ENCODE results near the gene RPS19BP1.

The RPS19BP1 gene

GRCh38 chr22:39560127-39560526 lies 27.6 kb upstream of the RPS19BP1 start:
- peaks cover 10% of the 10 kb centered on the region; the same call in 1 of the 2 replicates for H3K4me1 ChIP-seq
- no peaks in the 10 kb centered on the region for H3K9me3 ChIP-seq
- H4K20me1 ChIP-seq, result peaks cover 25% of the 10 kb centered on the region; the same call in 1 of the 2 replicates
- no peak overlapping the region for H3K4me2 ChIP-seq
- no peak for TF ChIP-seq Cebpa-rat (IDR thresholded peaks at IDR 0.05)
- H3K36me3 ChIP-seq, result no peaks in the 10 kb centered on the region
- no peak overlapping the region for H3K4me3 ChIP-seq
- no peak overlapping the region for H3K9ac ChIP-seq
- H3K27ac ChIP-seq, result no peak overlapping the region
- H3K27me3 ChIP-seq, result peaks cover 60% of the 10 kb centered on the region

GRCh38 chr22:39559456-39560105 lies 27.0 kb upstream of the RPS19BP1 start:
- H3K9me3 ChIP-seq, result no peaks in the 10 kb centered on the region
- H3K9ac ChIP-seq, result no peak overlapping the region
- H3K4me1 ChIP-seq, result peaks cover 10% of the 10 kb centered on the region; the same call in 1 of the 2 replicates
- peaks cover 25% of the 10 kb centered on the region; the same call in 1 of the 2 replicates for H4K20me1 ChIP-seq
- peak overlapping the region; percentile 19 for H3K4me2 ChIP-seq
- H3K36me3 ChIP-seq, result no peaks in the 10 kb centered on the region
- peaks cover 64% of the 10 kb centered on the region for H3K27me3 ChIP-seq
- no peak for TF ChIP-seq Cebpa-rat (IDR thresholded peaks at IDR 0.05)
- no peak overlapping the region for H3K4me3 ChIP-seq
- H3K27ac ChIP-seq, result no peak overlapping the region

DNA sequence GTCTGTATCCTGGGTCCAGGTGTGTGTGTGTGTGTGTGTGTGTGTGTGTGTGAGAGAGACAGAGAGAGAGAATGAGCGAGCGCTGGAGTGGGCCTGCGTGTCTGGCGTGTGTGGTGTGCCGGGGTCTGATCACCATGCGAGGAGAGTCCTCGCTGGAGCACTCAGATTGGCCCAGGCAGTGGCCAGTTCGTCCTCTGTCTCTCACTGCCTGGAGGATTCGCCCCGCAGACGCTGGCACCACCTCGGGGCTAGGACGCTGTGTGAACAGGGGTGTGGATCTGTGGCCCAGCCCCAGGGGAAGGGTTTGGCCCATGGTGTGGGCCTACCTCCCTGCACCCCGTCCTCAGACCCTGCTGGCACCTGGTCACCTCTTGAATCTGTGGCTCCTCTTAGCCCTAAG lies 26.4 kb upstream of the RPS19BP1 start:
- Histone ChIP-seq H3K4me2 (no peak overlapping the region), H3K27ac (no peak overlapping the region), H4K20me1 (peaks cover 25% of the 10 kb centered on the region; the same call in 1 of the 2 replicates), H3K36me3 (no peaks in the 10 kb centered on the region), H3K27me3 (peaks cover 70% of the 10 kb centered on the region), H3K4me1 (peaks cover 10% of the 10 kb centered on the region; the same call in 1 of the 2 replicates), H3K4me3 (no peak overlapping the region), H3K9ac (no peak overlapping the region), H3K9me3 (no peaks in the 10 kb centered on the region)
- TF ChIP-seq Cebpa-rat (IDR thresholded peaks at IDR 0.05), result no peak

- Histone ChIP-seq H4K20me1 (peaks cover 25% of the 10 kb centered on the region; the same call in 1 of the 2 replicates), H3K4me1 (peaks cover 5% of the 10 kb centered on the region; the same call in 1 of the 2 replicates), H3K27ac (no peak overlapping the region), H3K27me3 (peaks cover 71% of the 10 kb centered on the region), H3K36me3 (no peaks in the 10 kb centered on the region), H3K4me2 (no peak overlapping the region), H3K4me3 (no peak overlapping the region), H3K9me3 (no peaks in the 10 kb centered on the region), H3K9ac (no peak overlapping the region)
- TF ChIP-seq Cebpa-rat (IDR thresholded peaks at IDR 0.05), result no peak
Measured at GRCh38 chr22:39558254-39558727, 25.7 kb upstream of the RPS19BP1 start.

DNA sequence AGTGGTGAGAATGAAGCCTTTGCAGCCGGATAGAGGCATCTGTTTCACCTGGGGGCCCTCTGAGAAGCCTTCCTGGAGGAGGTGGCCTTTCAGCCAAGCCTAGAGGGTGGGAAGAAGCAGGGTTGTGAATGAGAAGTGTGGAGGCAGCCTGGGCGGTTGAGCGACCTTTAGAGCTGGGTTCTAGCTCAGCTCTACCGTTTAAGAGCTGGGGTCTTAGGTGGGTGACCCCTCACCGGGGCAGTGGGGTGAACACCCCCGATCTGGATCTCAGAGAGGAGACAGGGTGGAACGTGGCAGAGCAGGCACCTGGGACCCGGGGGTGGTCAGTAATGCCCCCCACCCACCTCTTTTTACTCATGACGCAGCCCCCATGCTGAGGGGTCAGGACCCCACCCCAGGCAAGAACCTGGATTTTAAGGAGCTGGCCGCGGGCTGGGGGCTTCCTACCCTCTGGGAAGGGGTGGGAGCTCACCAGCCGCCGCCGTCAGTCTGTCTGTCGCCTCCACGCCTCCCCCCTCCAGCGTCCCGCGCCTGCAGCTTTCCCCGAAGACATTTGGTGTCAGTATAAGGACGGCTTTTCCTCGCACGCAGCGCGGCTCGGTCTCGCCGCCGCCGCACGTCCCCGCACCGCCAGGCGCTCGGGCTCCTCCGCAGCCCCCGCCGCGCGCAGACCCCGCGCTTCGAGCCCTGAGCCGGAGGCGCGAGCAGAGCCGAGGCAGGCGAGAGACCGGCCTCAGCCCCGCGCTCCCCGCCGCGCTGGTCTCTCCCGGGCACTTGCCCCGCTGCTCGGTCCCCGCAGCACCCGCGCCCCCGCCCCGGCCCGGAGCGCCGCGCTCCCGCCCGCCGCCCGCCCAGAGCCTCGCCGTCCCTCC lies 24.7 kb upstream of the RPS19BP1 start:
- Histone ChIP-seq H3K9ac (no peak overlapping the region), H3K36me3 (no peaks in the 10 kb centered on the region), H3K4me2 (peak overlapping the region; percentile 71), H3K9me3 (no peaks in the 10 kb centered on the region), H3K27me3 (peaks cover 71% of the 10 kb centered on the region), H3K4me1 (peaks cover 7% of the 10 kb centered on the region; the same call in 1 of the 2 replicates), H3K4me3 (peak overlapping the region; percentile 54), H4K20me1 (peaks cover 25% of the 10 kb centered on the region; the same call in 1 of the 2 replicates), H3K27ac (no peak overlapping the region)
- TF ChIP-seq Cebpa-rat (IDR thresholded peaks at IDR 0.05), result no peak

DNA sequence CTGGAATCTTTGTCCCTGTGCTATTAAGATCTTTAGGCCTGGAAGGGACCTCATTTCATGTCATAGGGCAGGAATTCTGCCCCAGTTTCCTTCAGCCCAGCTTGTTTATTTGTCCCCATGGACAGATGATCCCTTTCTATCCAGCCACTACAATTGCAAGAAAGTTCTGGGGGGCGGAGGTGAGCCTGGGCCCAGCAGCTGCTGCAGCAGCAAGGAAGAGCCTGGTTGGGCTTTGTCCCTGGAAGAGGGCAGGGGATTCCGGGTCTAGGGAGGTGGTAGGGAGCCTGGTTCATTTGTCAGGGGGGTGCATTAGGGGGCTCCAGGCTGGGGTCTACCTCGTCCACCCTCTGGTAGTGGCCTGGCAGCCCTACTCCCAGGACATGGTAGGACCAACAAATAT lies 21.6 kb upstream of the RPS19BP1 start:
- Histone ChIP-seq H3K9ac (no peak overlapping the region), H3K4me3 (no peak overlapping the region), H3K4me1 (peaks cover 11% of the 10 kb centered on the region), H3K27me3 (peaks cover 49% of the 10 kb centered on the region), H3K36me3 (no peaks in the 10 kb centered on the region), H3K9me3 (no peaks in the 10 kb centered on the region), H3K4me2 (no peak overlapping the region), H3K27ac (no peak overlapping the region), H4K20me1 (peaks cover 21% of the 10 kb centered on the region; the same call in 1 of the 2 replicates)
- no peak for TF ChIP-seq Cebpa-rat (IDR thresholded peaks at IDR 0.05)

DNA sequence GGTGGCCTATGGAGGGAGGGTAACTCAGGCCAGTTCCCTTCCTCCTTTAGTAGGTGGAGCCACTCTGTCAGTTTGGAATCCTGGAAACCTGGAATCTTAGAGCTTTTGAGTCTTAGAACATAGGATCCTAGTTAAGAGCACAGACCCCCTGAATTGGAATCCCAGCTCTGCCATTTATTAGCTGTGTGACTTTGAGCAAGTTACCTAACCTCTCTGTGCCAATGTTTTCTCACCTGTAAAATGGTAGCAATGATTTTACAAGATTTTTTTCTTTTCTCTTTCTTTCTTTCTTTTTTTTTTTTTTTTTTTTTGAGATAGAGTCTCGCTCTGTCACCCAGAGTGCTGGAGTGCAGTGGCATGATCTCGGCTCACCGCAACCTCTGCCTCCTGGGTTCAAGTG lies 20.9 kb upstream of the RPS19BP1 start:
- Histone ChIP-seq H3K4me2 (no peak overlapping the region), H3K27me3 (peaks cover 42% of the 10 kb centered on the region), H3K4me1 (peaks cover 15% of the 10 kb centered on the region), H3K9ac (no peak overlapping the region), H4K20me1 (peaks cover 15% of the 10 kb centered on the region; the same call in 1 of the 2 replicates), H3K27ac (no peak overlapping the region), H3K9me3 (no peaks in the 10 kb centered on the region), H3K4me3 (no peak overlapping the region), H3K36me3 (no peaks in the 10 kb centered on the region)
- TF ChIP-seq Cebpa-rat (IDR thresholded peaks at IDR 0.05), result no peak

DNA sequence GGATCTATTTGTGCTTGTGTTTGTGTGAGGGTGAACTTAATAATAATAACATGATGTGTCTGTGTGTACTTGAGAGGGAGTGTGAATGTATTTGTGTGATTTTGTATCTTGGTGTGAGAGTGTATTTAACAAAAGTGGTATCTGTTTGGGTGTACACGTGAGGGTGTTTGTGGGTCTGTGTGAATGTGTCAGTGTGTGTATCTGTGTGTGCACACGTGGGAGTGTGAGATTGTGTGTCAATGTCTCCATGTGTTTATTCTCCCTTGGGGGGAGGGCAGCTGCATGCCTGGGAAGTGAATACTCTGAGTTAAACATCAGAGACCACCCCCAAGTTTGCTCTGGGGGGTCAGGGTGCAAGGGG lies 15.0 kb upstream of the RPS19BP1 start:
- no peak for TF ChIP-seq Cebpa-rat (IDR thresholded peaks at IDR 0.05)
- Histone ChIP-seq H3K4me2 (peak overlapping the region; percentile 71), H3K9me3 (no peaks in the 10 kb centered on the region), H3K4me3 (no peak overlapping the region), H3K9ac (no peak overlapping the region), H3K27me3 (no peaks in the 10 kb centered on the region), H3K27ac (no peak overlapping the region), H3K4me1 (peaks cover 66% of the 10 kb centered on the region), H3K36me3 (no peaks in the 10 kb centered on the region), H4K20me1 (peaks cover 14% of the 10 kb centered on the region)

DNA sequence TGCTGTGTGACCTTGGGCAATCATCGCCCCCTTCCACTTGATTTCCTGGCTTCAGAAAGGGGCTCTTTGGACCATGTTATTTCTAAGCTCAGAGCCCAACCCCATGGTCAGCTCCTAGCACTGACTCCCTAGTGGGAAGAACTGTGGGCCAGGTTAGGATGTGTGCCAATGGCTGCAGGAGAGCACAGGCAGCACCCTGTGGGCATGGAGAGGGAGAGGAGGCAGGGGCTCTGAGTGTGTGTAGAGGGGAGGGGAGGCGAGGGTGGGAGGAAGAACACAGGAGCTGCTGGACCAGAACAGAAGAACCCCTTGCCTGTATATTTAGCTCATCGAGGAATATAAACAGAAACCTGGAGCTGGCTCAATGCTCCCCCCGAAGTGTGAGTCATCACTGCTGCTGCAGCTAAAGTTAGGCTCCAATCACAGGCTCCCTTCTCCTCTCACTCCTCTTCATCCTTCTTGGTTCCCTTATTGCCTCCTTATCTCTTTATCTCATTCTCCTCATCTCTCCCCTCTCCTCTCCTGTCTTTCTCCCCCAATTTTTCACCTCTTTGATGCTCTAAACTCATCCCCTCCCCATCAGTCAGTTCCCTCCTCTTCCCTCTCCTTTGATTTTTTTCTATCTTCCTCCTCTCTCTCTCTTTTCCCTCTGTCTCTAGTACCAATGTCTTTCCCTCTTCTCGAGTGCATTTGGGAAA lies 14.5 kb upstream of the RPS19BP1 start:
- no peak for TF ChIP-seq Cebpa-rat (IDR thresholded peaks at IDR 0.05)
- H3K4me2 ChIP-seq, result peak overlapping the region; percentile 71
- H4K20me1 ChIP-seq, result peaks cover 14% of the 10 kb centered on the region
- no peaks in the 10 kb centered on the region for H3K9me3 ChIP-seq
- H3K36me3 ChIP-seq, result no peaks in the 10 kb centered on the region
- H3K4me3 ChIP-seq, result no peak overlapping the region
- H3K27me3 ChIP-seq, result no peaks in the 10 kb centered on the region
- H3K4me1 ChIP-seq, result peaks cover 67% of the 10 kb centered on the region
- H3K9ac ChIP-seq, result no peak overlapping the region
- no peak overlapping the region for H3K27ac ChIP-seq
